K562 (cell line): Measurements from ENCODE around the gene ACTN4. TPM values are rescaled to one million over a fixed set of nuclear protein-coding genes. Genes with fewer than 3 reads are reported as not detected.

ENCODE experiments used
- ATAC-seq: fragments of 200-7000 bp; cut with Tn5 transposase; 3 replicates; pipeline ENCODE4 v1.9.1; 2020; ENCODE audit warnings: moderate library complexity
- BruUV-seq: library from RNA; stranded (reverse); fragments of 400-500 nt; replicated peaks from 2 replicates; lab custom pipeline; 2021; lab: Mats Ljungman, UMichigan
- CTCF ChIA-PET: fragments of 300-600 bp; formaldehyde crosslinking; extraction: SDS; loops from one replicate; lab custom pipeline; 2021; ENCODE audit warnings: low intra/inter-chr PET ratio; lab: Yijun Ruan, JAX
- POLR2A ChIA-PET: fragments of 300-600, 350-650 bp; sonication (Branson Sonifier 250); formaldehyde crosslinking; extraction: SDS; loops from one replicate; lab custom pipeline; 2021; ENCODE audit warnings: antibody characterized with exemption, inconsistent platforms; lab: Yijun Ruan, JAX
- DNase-seq, 4 experiments: peaks; one replicate each; pipeline versions ENCODE4 v3.0.0 to v3.0.0-alpha.2; 2011 to 2018; ENCODE audit warnings: low spot score in 3 of 4, mixed read lengths in 3 of 4; ENCODE audit errors: extremely low read depth in 1 of 4
- FAIRE-seq: peaks from 2 replicates; lab custom pipeline; 2011; peaks lifted over from hg19 to GRCh38; lab: Jason Lieb, UNC
- H2AFZ ChIP-seq: 2 replicates; pipeline ENCODE4 v1.6.0; 2011; ENCODE audit warnings: low read depth, low read length, control low read depth, inconsistent platforms
- H3K27ac ChIP-seq: fragments of 200-600 bp; 3 replicates; pipeline ENCODE4 v1.8.0; 2011; ENCODE audit warnings: low read depth, mild to moderate bottlenecking, control low read depth, inconsistent platforms, low read length, moderate library complexity, mixed read lengths; ENCODE audit errors: extremely low read depth
- H3K27me3 ChIP-seq, 2 experiments: fragments of 300-600 bp in 1 of 2; 2 replicates in 1 of 2; 3 replicates in 1 of 2; pipeline versions ENCODE4 v1.6.0 to v1.8.0; 2011; ENCODE audit warnings: inconsistent platforms in 2 of 2, low read length in 2 of 2, mild to moderate bottlenecking in 1 of 2, mixed read lengths in 1 of 2, moderate library complexity in 1 of 2; ENCODE audit not compliant: control insufficient read depth in 2 of 2, insufficient read depth in 2 of 2
- H3K36me3 ChIP-seq: fragments of 300-600 bp; 3 replicates; pipeline ENCODE4 v1.8.0; 2011; ENCODE audit warnings: mild to moderate bottlenecking, low read length, inconsistent platforms; ENCODE audit not compliant: control insufficient read depth, insufficient read depth
- H3K4me1 ChIP-seq, 2 experiments: fragments of 200-600 bp in 1 of 2; replicated peaks in 1 of 2; 2 replicates in 1 of 2; 3 replicates in 1 of 2; pipeline versions ENCODE4 v1.5.1 to v1.8.0; 2011; ENCODE audit warnings: inconsistent platforms in 2 of 2, low read length in 2 of 2, mild to moderate bottlenecking in 1 of 2, mixed read lengths in 1 of 2, moderate library complexity in 1 of 2; ENCODE audit not compliant: control insufficient read depth in 2 of 2, insufficient read depth in 2 of 2
- H3K4me2 ChIP-seq: 2 replicates; pipeline ENCODE4 v1.6.1; 2011; ENCODE audit warnings: low read length, control low read depth, inconsistent platforms, mixed read lengths; ENCODE audit not compliant: insufficient read depth
- H3K4me3 ChIP-seq: fragments of 200-600 bp; sonication (generic), shearing (Covaris generic); 2 replicates; pipeline ENCODE4 v1.5.1; 2016; ENCODE audit warnings: control low read depth, inconsistent platforms
- H3K79me2 ChIP-seq: fragments of 200-600 bp; 3 replicates; pipeline ENCODE4 v1.8.0; 2011; ENCODE audit warnings: low read length, inconsistent platforms; ENCODE audit not compliant: control insufficient read depth, insufficient read depth
- H3K9ac ChIP-seq, 2 experiments: 2 replicates each; pipeline versions ENCODE4 v1.6.0 to v1.6.1; 2011; ENCODE audit warnings: low read depth in 2 of 2, low read length in 2 of 2, control low read depth in 1 of 2, inconsistent platforms in 1 of 2, mild to moderate bottlenecking in 1 of 2, mixed read lengths in 1 of 2; ENCODE audit not compliant: insufficient read depth in 1 of 2
- H3K9me1 ChIP-seq: one replicate; pipeline ENCODE4 v1.6.0; 2011; ENCODE audit warnings: inconsistent platforms, mild to moderate bottlenecking, low read length, moderate library complexity; ENCODE audit not compliant: control insufficient read depth, insufficient read depth
- H3K9me3 ChIP-seq: replicated peaks from 2 replicates; pipeline ENCODE4 v1.5.1; 2011; ENCODE audit warnings: low read depth, low read length, inconsistent platforms; ENCODE audit not compliant: control insufficient read depth, insufficient read depth
- H4K20me1 ChIP-seq: replicated peaks from 2 replicates; pipeline ENCODE4 v1.6.1; 2011; ENCODE audit warnings: low read length, inconsistent platforms, mixed read lengths; ENCODE audit not compliant: control insufficient read depth, insufficient read depth
- DEAF1 ChIP-seq: fragments of 450-650 bp; formaldehyde crosslinking; IDR thresholded peaks from 2 replicates; pipeline ENCODE4 v1.4.0; 2020; ENCODE audit warnings: mild to moderate bottlenecking, moderate library complexity
- JUN ChIP-seq, 2 experiments: sonication (generic) in 1 of 2; formaldehyde crosslinking in 1 of 2; IDR thresholded peaks; 2 replicates each; pipeline versions ENCODE4 v1.6.1 to v1.8.0; 2012 to 2022; ENCODE audit warnings: borderline replicate concordance in 2 of 2, mild to moderate bottlenecking in 2 of 2, improper control_type of control experiment in 1 of 2, low read depth in 1 of 2, low read length in 1 of 2, missing genetic modification reagents in 1 of 2
- KLF13 ChIP-seq: fragments of 450-650 bp; IDR thresholded peaks from 2 replicates; pipeline ENCODE4 v1.6.1; 2016; ENCODE audit warnings: missing genetic modification characterization, low read depth, mild to moderate bottlenecking, missing compliant biosample characterization, moderate library complexity, borderline replicate concordance
- NCOR1 ChIP-seq: fragments of 450-650 bp; IDR thresholded peaks from 2 replicates; pipeline ENCODE4 v1.6.1; 2016; ENCODE audit warnings: mild to moderate bottlenecking, moderate library complexity
- SP2 ChIP-seq: IDR thresholded peaks from 2 replicates; pipeline ENCODE4 v1.6.1; 2011; ENCODE audit warnings: mild to moderate bottlenecking, low read depth, low read length, moderate library complexity; ENCODE audit not compliant: poor library complexity, severe bottlenecking; ENCODE audit errors: extremely low read depth
- USF2 ChIP-seq: sonication (generic); formaldehyde crosslinking; IDR thresholded peaks from 2 replicates; pipeline ENCODE4 v1.5.0; 2020; ENCODE audit warnings: missing genetic modification reagents
- ZBTB26 ChIP-seq: fragments of 450-650 bp; formaldehyde crosslinking; IDR thresholded peaks from 2 replicates; pipeline ENCODE4 v1.4.0; 2022; ENCODE audit warnings: missing genetic modification characterization
- ZFPM2 ChIP-seq: fragments of 250-450 bp; sonication (Bioruptor Pico); IDR thresholded peaks from 2 replicates; pipeline ENCODE4 v1.5.1; 2022; ENCODE audit warnings: mild to moderate bottlenecking
- ZNF175 ChIP-seq: fragments of 200-800 bp; sonication (Bioruptor generic); IDR thresholded peaks from 2 replicates; pipeline ENCODE4 v1.6.1; 2016; ENCODE audit warnings: low read depth, mild to moderate bottlenecking, missing genetic modification characterization, missing compliant biosample characterization
- ZNF589 ChIP-seq: fragments of 200-800 bp; sonication (Bioruptor generic); IDR thresholded peaks from 2 replicates; pipeline ENCODE4 v1.6.1; 2016; ENCODE audit warnings: low read depth, missing genetic modification characterization, missing compliant biosample characterization
- ZNF592 ChIP-seq: fragments of 450-650 bp; IDR thresholded peaks from 2 replicates; pipeline ENCODE4 v1.6.1; 2017; ENCODE audit warnings: antibody characterized with exemption, mild to moderate bottlenecking
- WGBS: fragments of 100-300 bp; shearing (Covaris generic); methylation state at CpG from one replicate; pipeline ENCODE4 v1.1.6; 2016; ENCODE audit warnings: low coverage, mixed read lengths; ENCODE audit not compliant: insufficient coverage; ENCODE audit errors: missing lambda C conversion rate; 5-methylcytosine and 5-hydroxymethylcytosine counted together
- in situ Hi-C: fragments of 300-500 bp; cut with MboI; formaldehyde crosslinking; loops from 4 replicates; pipeline ENCODE4 v1.15.0; 2018; ENCODE audit warnings: inconsistent platforms, mixed read lengths
- intact Hi-C: fragments of 100-400 bp; cut with micrococcal nuclease; formaldehyde crosslinking; loops from 2 replicates; pipeline ENCODE4 v1.14.2; 2022
- polyA plus RNA-seq, 8 experiments: library from polyadenylated mRNA; depleted of rRNA in 4 of 8; stranded (reverse) in 5 of 8; unstranded in 3 of 8; fragments of >200 nt; fragmentation: Nextera tagmentation in 2 of 8; fragmentation: Illumina TruSeq in 1 of 8; extraction: Ambion mirVana in 2 of 8; extraction: Trizol in 1 of 8; gene quantifications; 2 replicates each; pipeline versions ENCODE4 v1.2.1 to v1.2.3, GENCODE V29; 2011 to 2014; ENCODE audit warnings: inconsistent platforms in 1 of 8, missing spikeins in 1 of 8
- total RNA-seq, 7 experiments: library from RNA; depleted of rRNA in 6 of 7; stranded (reverse); fragments of >200 nt in 6 of 7; fragmentation: Illumina TruSeq in 2 of 7; extraction: Trizol in 2 of 7; gene quantifications; 2 replicates each; pipeline versions ENCODE4 v1.2.1 to v1.2.3, GENCODE V29; 2011 to 2021; ENCODE audit warnings: low replicate concordance in 1 of 7

Gene ACTN4
- total and polyA plus RNA-seq, 9 of the 15 experiments (the other 6 are each of a cell fraction or from before 2014, with no cell fraction given) = 3.1 to 385 (median 125) TPM

- DNase-seq = peak; percentile 56 to 71 (median 68)
- ChIA-PET POLR2A (interaction anchor here (0.7 to 1.3 kb wide), 3 partner anchors 9 to 164 kb away, joined by 3 to 8 read pairs (median 3); no protein-coding TSS in a partner anchor), CTCF (interaction anchor here (0.6 kb wide), 1 partner anchor 1441 kb away, joined by 3 read pairs; no protein-coding TSS in a partner anchor)
- peak; percentile 30 for ATAC-seq
- no TSS peak for BruUV-seq
- intact Hi-C loops = no loop called here
- Histone ChIP-seq H3K4me1 (peaks cover 79 to 91% of the 10 kb centered on the region in 2 experiments), H2AFZ (no peak overlapping the region), H3K27ac (peak overlapping the region; percentile 98), H3K9me1 (no peaks in the 10 kb centered on the region), H3K27me3 (no peaks in the 10 kb centered on the region), H3K9me3 (peaks cover 7% of the 10 kb centered on the region), H3K79me2 (peaks cover 100% of the 10 kb centered on the region), H3K4me2 (peak overlapping the region; percentile 63), H4K20me1 (peaks cover 14% of the 10 kb centered on the region; the same call in 1 of the 2 replicates), H3K9ac (peak overlapping the region; percentile 75 to 76; a peak in 3 of 4 replicates), H3K4me3 (no peak overlapping the region), H3K36me3 (peaks cover 61% of the 10 kb centered on the region)
- in situ Hi-C loops = no loop called here
- 10% methylated on average over 7 of the region's 7 CpGs for whole genome bisulfite sequencing
- no peak for FAIRE-seq
- peak; percentile 94 for TF ChIP-seq ZNF589
- TF ChIP-seq ZBTB26 = no peak
- TF ChIP-seq DEAF1 (CRISPR knock-in tag) = no peak
- peak; percentile 97 for TF ChIP-seq ZNF175 (CRISPR knock-in tag)
- no peak for TF ChIP-seq KLF13 (tag)
- TF ChIP-seq SP2 = no peak
- no peak for TF ChIP-seq ZFPM2 (CRISPR knock-in tag)
- no peak for TF ChIP-seq USF2
- no peak for TF ChIP-seq JUN (IDR thresholded peaks at IDR 0.05; ENCODE audit: borderline replicate concordance, low read depth, low read length)
- no peak for TF ChIP-seq JUN (CRISPR knock-in tag; IDR thresholded peaks at IDR 0.05; ENCODE audit: borderline replicate concordance)
- no peak for TF ChIP-seq NCOR1
- peak; percentile 66 for TF ChIP-seq ZNF592
Observed at GRCh38 chr19:38684078-38684861, 36.8 kb downstream of the ACTN4 start.
